GM23338 (cell line): ENCODE data around the gene TIAM1. TPM values are rescaled to one million over a fixed set of nuclear protein-coding genes. Genes with fewer than 3 reads are reported as not detected.

ENCODE experiments used
- ATAC-seq: fragments of 200-7000 bp; cut with Tn5 transposase; 3 replicates; pipeline ENCODE4 v1.9.1; 2020
- DNase-seq: peaks from one replicate; pipeline ENCODE4 v3.0.0-alpha.2; 2015; ENCODE audit warnings: low spot score
- H2AFZ ChIP-seq: fragments of 200-600 bp; sonication (generic); 2 replicates; pipeline ENCODE4 v1.8.0; 2016; ENCODE audit warnings: antibody characterized with exemption, mild to moderate bottlenecking, moderate library complexity
- H3F3A ChIP-seq: fragments of 200-600 bp; sonication (generic); replicated peaks from 2 replicates; pipeline ENCODE4 v1.8.0; 2017; ENCODE audit warnings: antibody characterized with exemption, mixed run types, low read depth
- H3K27ac ChIP-seq: fragments of 200-600 bp; sonication (generic); 2 replicates; pipeline ENCODE4 v1.6.1; 2016; ENCODE audit warnings: low read depth
- H3K27me3 ChIP-seq: fragments of 200-600 bp; sonication (generic); 2 replicates; pipeline ENCODE4 v1.8.0; 2016; ENCODE audit warnings: mild to moderate bottlenecking, mixed run types, moderate library complexity; ENCODE audit not compliant: insufficient read depth
- H3K36me3 ChIP-seq: fragments of 200-600 bp; sonication (generic); 2 replicates; pipeline ENCODE4 v1.8.0; 2016; ENCODE audit warnings: mild to moderate bottlenecking; ENCODE audit not compliant: insufficient read depth
- H3K4me1 ChIP-seq: fragments of 200-600 bp; sonication (generic); 2 replicates; pipeline ENCODE4 v1.8.0; 2016; ENCODE audit warnings: mild to moderate bottlenecking, moderate library complexity; ENCODE audit not compliant: insufficient read depth
- H3K4me2 ChIP-seq: fragments of 200-600 bp; sonication (generic); 2 replicates; pipeline ENCODE4 v1.7.1; 2017; ENCODE audit warnings: mixed run types
- H3K4me3 ChIP-seq: fragments of 200-600 bp; sonication (generic); 2 replicates; pipeline ENCODE4 v1.6.1; 2016; ENCODE audit warnings: mixed run types
- H3K79me2 ChIP-seq: fragments of 200-600 bp; sonication (generic); replicated peaks from 2 replicates; pipeline ENCODE4 v1.8.0; 2017; ENCODE audit warnings: mild to moderate bottlenecking; ENCODE audit not compliant: insufficient read depth
- H3K9me2 ChIP-seq: fragments of 200-600 bp; sonication (generic); 2 replicates; pipeline ENCODE4 v1.8.0; 2017; ENCODE audit not compliant: insufficient read depth
- H4K20me1 ChIP-seq: fragments of 200-600 bp; sonication (generic); replicated peaks from 2 replicates; pipeline ENCODE4 v1.8.0; 2017; ENCODE audit warnings: mild to moderate bottlenecking; ENCODE audit not compliant: insufficient read depth
- H3K27ac Mint-ChIP-seq: 2 replicates; pipeline ENCODE4 v1.8.0; 2020; ENCODE audit warnings: inconsistent platforms, mild to moderate bottlenecking, moderate library complexity, mixed read lengths
- H3K27me3 Mint-ChIP-seq: 3 replicates; pipeline ENCODE4 v1.8.0; 2022; ENCODE audit warnings: low read depth, mild to moderate bottlenecking, moderate library complexity, mixed read lengths, inconsistent platforms; ENCODE audit not compliant: insufficient read depth, poor library complexity
- H3K36me3 Mint-ChIP-seq: 3 replicates; pipeline ENCODE4 v1.8.0; 2021; ENCODE audit warnings: low read depth, mild to moderate bottlenecking, inconsistent platforms, moderate library complexity, mixed read lengths
- H3K4me1 Mint-ChIP-seq: 3 replicates; pipeline ENCODE4 v1.8.0; 2020; ENCODE audit warnings: mild to moderate bottlenecking, inconsistent platforms, mixed read lengths
- H3K4me3 Mint-ChIP-seq: 3 replicates; pipeline ENCODE4 v1.8.0; 2021; ENCODE audit warnings: moderate library complexity, mild to moderate bottlenecking, inconsistent platforms, mixed read lengths
- H3K9me3 Mint-ChIP-seq: 3 replicates; pipeline ENCODE4 v1.8.0; 2020; ENCODE audit warnings: moderate library complexity, mild to moderate bottlenecking, inconsistent platforms, mixed read lengths
- CREB1 ChIP-seq: fragments of 250-450 bp; sonication (Bioruptor Pico); IDR thresholded peaks from 2 replicates; pipeline ENCODE4 v1.5.0; 2020; ENCODE audit warnings: low read depth, mild to moderate bottlenecking, moderate library complexity
- JUNB ChIP-seq: IDR thresholded peaks from one replicate; pipeline ENCODE4 v1.6.1; 2016; ENCODE audit warnings: antibody characterized with exemption; ENCODE audit not compliant: unreplicated experiment
- NANOG ChIP-seq: IDR thresholded peaks from 2 replicates; pipeline ENCODE4 v1.6.1; 2016; ENCODE audit warnings: antibody characterized with exemption, borderline replicate concordance
- STAT1 ChIP-seq: IDR thresholded peaks from one replicate; pipeline ENCODE4 v1.6.1; 2016; ENCODE audit warnings: antibody characterized with exemption; ENCODE audit not compliant: unreplicated experiment
- ZNF114 ChIP-seq: fragments of 250-450 bp; sonication (Bioruptor Pico); IDR thresholded peaks from 2 replicates; pipeline ENCODE4 v1.5.0; 2020; ENCODE audit warnings: mild to moderate bottlenecking, moderate library complexity
- ZNF331 ChIP-seq: fragments of 250-450 bp; sonication (Bioruptor Pico); IDR thresholded peaks from 2 replicates; pipeline ENCODE4 v1.5.0; 2020; ENCODE audit warnings: low read depth, mild to moderate bottlenecking, moderate library complexity
- polyA plus RNA-seq: library from polyadenylated mRNA; unstranded; fragments of >200 nt; fragmentation: Nextera tagmentation; extraction: Ambion mirVana; gene quantifications from 2 replicates; pipeline ENCODE4 v1.2.1, GENCODE V29; 2016
- total RNA-seq: library from RNA; depleted of rRNA; stranded (reverse); fragments of >200 nt; shearing (Covaris generic); gene quantifications from 2 replicates; pipeline ENCODE4 v1.2.3, GENCODE V29; 2014
- TF ChIP-seq, protein P1 (sequence below): fragments of 250-450 bp; sonication (Bioruptor Pico); IDR thresholded peaks from 2 replicates; pipeline ENCODE4 v1.5.0; 2020; ENCODE audit warnings: mild to moderate bottlenecking, moderate library complexity
- TF ChIP-seq, protein P2 (sequence below), 2 experiments: fragments of 200-600 bp in 1 of 2; sonication (generic) in 1 of 2; conservative IDR thresholded peaks; 2 replicates each; pipeline versions ENCODE4 v1.5.1 to v1.6.1; 2016 to 2017; ENCODE audit warnings: antibody characterized with exemption in 2 of 2, low read depth in 2 of 2, mild to moderate bottlenecking in 2 of 2, moderate library complexity in 1 of 2

Gene TIAM1
- total and polyA plus RNA-seq, 2 experiments from 2014 or later = 18.5 to 20.0 TPM

DNA sequence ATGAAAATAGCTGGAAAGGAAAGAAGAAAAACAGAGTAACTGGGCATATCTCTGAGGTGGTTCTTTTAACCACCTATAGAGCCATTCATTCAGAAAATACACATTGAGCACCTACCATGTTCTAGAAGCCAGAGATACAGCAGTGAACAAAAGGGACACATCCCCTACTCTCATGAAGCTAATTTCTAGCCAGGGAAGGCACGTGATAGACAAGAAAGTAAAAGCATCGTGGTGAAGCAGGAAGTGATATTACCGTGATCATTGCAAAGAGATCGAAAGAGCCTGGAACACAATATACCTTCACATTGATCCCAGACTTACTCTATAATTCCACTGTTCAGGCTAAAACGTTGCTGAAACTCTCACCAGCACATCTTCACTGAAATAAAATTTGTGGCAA is 76.0 kb downstream of the TIAM1 start (continued):
- TF ChIP-seq, protein P1, sequence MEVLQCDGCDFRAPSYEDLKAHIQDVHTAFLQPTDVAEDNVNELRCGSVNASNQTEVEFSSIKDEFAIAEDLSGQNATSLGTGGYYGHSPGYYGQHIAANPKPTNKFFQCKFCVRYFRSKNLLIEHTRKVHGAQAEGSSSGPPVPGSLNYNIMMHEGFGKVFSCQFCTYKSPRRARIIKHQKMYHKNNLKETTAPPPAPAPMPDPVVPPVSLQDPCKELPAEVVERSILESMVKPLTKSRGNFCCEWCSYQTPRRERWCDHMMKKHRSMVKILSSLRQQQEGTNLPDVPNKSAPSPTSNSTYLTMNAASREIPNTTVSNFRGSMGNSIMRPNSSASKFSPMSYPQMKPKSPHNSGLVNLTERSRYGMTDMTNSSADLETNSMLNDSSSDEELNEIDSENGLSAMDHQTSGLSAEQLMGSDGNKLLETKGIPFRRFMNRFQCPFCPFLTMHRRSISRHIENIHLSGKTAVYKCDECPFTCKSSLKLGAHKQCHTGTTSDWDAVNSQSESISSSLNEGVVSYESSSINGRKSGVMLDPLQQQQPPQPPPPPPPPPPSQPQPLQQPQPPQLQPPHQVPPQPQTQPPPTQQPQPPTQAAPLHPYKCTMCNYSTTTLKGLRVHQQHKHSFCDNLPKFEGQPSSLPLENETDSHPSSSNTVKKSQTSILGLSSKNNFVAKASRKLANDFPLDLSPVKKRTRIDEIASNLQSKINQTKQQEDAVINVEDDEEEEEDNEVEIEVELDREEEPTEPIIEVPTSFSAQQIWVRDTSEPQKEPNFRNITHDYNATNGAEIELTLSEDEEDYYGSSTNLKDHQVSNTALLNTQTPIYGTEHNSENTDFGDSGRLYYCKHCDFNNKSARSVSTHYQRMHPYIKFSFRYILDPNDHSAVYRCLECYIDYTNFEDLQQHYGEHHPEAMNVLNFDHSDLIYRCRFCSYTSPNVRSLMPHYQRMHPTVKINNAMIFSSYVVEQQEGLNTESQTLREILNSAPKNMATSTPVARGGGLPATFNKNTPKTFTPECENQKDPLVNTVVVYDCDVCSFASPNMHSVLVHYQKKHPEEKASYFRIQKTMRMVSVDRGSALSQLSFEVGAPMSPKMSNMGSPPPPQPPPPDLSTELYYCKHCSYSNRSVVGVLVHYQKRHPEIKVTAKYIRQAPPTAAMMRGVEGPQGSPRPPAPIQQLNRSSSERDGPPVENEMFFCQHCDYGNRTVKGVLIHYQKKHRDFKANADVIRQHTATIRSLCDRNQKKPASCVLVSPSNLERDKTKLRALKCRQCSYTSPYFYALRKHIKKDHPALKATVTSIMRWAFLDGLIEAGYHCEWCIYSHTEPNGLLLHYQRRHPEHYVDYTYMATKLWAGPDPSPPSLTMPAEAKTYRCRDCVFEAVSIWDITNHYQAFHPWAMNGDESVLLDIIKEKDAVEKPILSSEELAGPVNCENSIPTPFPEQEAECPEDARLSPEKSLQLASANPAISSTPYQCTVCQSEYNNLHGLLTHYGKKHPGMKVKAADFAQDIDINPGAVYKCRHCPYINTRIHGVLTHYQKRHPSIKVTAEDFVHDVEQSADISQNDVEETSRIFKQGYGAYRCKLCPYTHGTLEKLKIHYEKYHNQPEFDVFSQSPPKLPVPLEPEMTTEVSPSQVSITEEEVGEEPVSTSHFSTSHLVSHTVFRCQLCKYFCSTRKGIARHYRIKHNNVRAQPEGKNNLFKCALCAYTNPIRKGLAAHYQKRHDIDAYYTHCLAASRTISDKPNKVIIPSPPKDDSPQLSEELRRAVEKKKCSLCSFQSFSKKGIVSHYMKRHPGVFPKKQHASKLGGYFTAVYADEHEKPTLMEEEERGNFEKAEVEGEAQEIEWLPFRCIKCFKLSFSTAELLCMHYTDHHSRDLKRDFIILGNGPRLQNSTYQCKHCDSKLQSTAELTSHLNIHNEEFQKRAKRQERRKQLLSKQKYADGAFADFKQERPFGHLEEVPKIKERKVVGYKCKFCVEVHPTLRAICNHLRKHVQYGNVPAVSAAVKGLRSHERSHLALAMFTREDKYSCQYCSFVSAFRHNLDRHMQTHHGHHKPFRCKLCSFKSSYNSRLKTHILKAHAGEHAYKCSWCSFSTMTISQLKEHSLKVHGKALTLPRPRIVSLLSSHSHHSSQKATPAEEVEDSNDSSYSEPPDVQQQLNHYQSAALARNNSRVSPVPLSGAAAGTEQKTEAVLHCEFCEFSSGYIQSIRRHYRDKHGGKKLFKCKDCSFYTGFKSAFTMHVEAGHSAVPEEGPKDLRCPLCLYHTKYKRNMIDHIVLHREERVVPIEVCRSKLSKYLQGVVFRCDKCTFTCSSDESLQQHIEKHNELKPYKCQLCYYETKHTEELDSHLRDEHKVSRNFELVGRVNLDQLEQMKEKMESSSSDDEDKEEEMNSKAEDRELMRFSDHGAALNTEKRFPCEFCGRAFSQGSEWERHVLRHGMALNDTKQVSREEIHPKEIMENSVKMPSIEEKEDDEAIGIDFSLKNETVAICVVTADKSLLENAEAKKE (CRISPR knock-in tag) = no peak
- TF ChIP-seq JUNB (no peak), ZNF114 (CRISPR knock-in tag) (no peak)
- TF ChIP-seq, protein P2, sequence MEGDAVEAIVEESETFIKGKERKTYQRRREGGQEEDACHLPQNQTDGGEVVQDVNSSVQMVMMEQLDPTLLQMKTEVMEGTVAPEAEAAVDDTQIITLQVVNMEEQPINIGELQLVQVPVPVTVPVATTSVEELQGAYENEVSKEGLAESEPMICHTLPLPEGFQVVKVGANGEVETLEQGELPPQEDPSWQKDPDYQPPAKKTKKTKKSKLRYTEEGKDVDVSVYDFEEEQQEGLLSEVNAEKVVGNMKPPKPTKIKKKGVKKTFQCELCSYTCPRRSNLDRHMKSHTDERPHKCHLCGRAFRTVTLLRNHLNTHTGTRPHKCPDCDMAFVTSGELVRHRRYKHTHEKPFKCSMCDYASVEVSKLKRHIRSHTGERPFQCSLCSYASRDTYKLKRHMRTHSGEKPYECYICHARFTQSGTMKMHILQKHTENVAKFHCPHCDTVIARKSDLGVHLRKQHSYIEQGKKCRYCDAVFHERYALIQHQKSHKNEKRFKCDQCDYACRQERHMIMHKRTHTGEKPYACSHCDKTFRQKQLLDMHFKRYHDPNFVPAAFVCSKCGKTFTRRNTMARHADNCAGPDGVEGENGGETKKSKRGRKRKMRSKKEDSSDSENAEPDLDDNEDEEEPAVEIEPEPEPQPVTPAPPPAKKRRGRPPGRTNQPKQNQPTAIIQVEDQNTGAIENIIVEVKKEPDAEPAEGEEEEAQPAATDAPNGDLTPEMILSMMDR (conservative IDR thresholded peaks at IDR 0.05; ENCODE audit: low read depth in 2 of 2) = no peak

DNA sequence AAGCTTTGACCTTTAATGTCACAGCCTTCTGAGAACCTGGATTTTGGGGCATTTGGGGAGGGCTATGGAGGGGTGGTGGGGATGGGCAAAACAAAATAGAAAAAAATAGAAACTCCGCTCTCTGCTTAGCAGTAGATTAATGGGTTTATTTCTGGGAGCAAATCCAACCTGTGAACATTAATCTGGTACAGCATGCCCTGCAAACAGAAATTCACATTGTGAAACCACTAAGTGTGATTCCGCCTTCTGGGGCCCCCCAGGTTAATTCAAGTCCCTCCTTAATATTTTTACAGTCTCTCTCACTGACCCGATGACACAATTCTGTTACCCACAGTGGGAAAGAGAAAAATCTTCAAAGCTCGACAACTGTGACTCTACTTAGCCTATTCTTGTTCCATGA is 76.4 kb downstream of the TIAM1 start:
- Mint-ChIP-seq H3K9me3 (no peaks in the 10 kb centered on the region), H3K4me1 (peaks cover 5% of the 10 kb centered on the region; the same call in 2 of the 3 replicates), H3K4me3 (no peak overlapping the region), H3K36me3 (no peaks in the 10 kb centered on the region; the same call in 2 of the 3 replicates), H3K27me3 (no peaks in the 10 kb centered on the region), H3K27ac (no peak overlapping the region; the same call in 1 of the 2 replicates)
- no peak overlapping the region for H2AFZ ChIP-seq
- H3K4me1 ChIP-seq = no peaks in the 10 kb centered on the region
- H3K27ac ChIP-seq = no peak overlapping the region
- no peak overlapping the region for H3K4me2 ChIP-seq
- H4K20me1 ChIP-seq = no peaks in the 10 kb centered on the region
- H3K79me2 ChIP-seq = no peaks in the 10 kb centered on the region; the same call in 1 of the 2 replicates
- no peaks in the 10 kb centered on the region for H3F3A ChIP-seq
- no peak for ATAC-seq
- TF ChIP-seq ZNF331 (CRISPR knock-in tag) (no peak), STAT1 (no peak), NANOG (no peak), CREB1 (CRISPR knock-in tag) (no peak)
- H3K9me2 ChIP-seq = no peaks in the 10 kb centered on the region
- H3K4me3 ChIP-seq = no peak overlapping the region
- no peaks in the 10 kb centered on the region for H3K27me3 ChIP-seq
- DNase-seq = no peak
- H3K36me3 ChIP-seq = no peaks in the 10 kb centered on the region
